ENCODE results near the gene DLGAP4.

Gene DLGAP4

DNA sequence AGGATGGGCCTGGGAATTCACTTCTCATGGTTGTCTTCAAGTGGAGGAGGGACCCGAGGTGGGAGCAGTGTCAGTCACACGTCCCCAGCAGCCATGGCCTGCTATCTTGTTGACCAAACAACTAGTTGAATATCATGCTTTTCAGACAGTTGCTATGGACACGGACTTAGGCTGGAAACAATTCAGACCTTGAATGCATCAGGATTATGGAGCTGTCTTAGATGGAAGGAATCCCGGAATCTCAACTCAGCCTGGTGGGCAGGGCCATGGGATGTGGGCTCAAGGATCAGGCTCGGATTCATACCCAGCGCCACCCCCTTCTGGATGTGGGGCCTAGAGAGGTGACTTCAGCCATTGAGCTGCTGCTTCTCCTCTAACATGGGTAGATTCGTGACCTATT lies 112.6 kb downstream of the DLGAP4 start:
- H3K4me3 ChIP-seq (ENCODE audit: insufficient read depth in 1 of 2, low read depth in 1 of 2, low read length in 2 of 2) = no peak overlapping the region
- H2AFZ ChIP-seq (ENCODE audit: low read depth, low read length) = no peak overlapping the region
- no peak overlapping the region for H3K14ac ChIP-seq (ENCODE audit: low read length in 2 of 2)
- no peak overlapping the region for H2BK15ac ChIP-seq (ENCODE audit: low read depth, poor library complexity, severe bottlenecking)
- H3K23ac ChIP-seq (ENCODE audit: low read length in 2 of 2) = no peak overlapping the region
- H3K9me3 ChIP-seq (ENCODE audit: control insufficient read depth, low read length) = peaks cover 9% of the 10 kb centered on the region
- no peaks in the 10 kb centered on the region for H3K79me1 ChIP-seq (replicated peaks; ENCODE audit: low read length, poor library complexity, severe bottlenecking)
- no peak overlapping the region for H2BK5ac ChIP-seq (ENCODE audit: low read depth, low read length, poor library complexity, severe bottlenecking)
- H4K8ac ChIP-seq (ENCODE audit: low read length) = no peak overlapping the region
- 71% methylated on average over 6 of the region's 7 CpGs for WGBS
- DNase-seq = no peak
- no peak overlapping the region for H3K27ac ChIP-seq (ENCODE audit: low read length, poor library complexity, severe bottlenecking)
- H3K4ac ChIP-seq (ENCODE audit: low read depth in 1 of 2, low read length in 2 of 2) = no peak overlapping the region
- H4K91ac ChIP-seq (ENCODE audit: low read length) = no peak overlapping the region
- H3K4me1 ChIP-seq (ENCODE audit: control insufficient read depth, insufficient read depth, low read depth, low read length) = no peaks in the 10 kb centered on the region
- H2BK12ac ChIP-seq (ENCODE audit: low read length in 2 of 2) = no peak overlapping the region
- H3K18ac ChIP-seq (ENCODE audit: low read depth in 1 of 2, low read length in 2 of 2) = no peak overlapping the region
- no peak overlapping the region for H3K4me2 ChIP-seq (ENCODE audit: low read length, poor library complexity, severe bottlenecking)
- H2AK5ac ChIP-seq (ENCODE audit: low read length, severe bottlenecking) = no peak overlapping the region
- H3K27me3 ChIP-seq (ENCODE audit: control insufficient read depth in 1 of 2, insufficient read depth in 1 of 2, low read length in 2 of 2) = peaks cover 28 to 75% of the 10 kb centered on the region in 2 experiments
- no peak overlapping the region for H3K9ac ChIP-seq (ENCODE audit: low read length)
- H2BK120ac ChIP-seq (ENCODE audit: low read depth, low read length) = no peak overlapping the region
- no peaks in the 10 kb centered on the region for H3K36me3 ChIP-seq (ENCODE audit: control insufficient read depth in 1 of 2, insufficient read depth in 2 of 2, low read depth in 1 of 2, low read length in 2 of 2)

- Histone ChIP-seq H2AK5ac (ENCODE audit: low read length, severe bottlenecking) (no peak overlapping the region), H3K23ac (ENCODE audit: low read length in 2 of 2) (no peak overlapping the region), H3K4ac (ENCODE audit: low read depth in 1 of 2, low read length in 2 of 2) (no peak overlapping the region), H3K79me1 (replicated peaks; ENCODE audit: low read length, poor library complexity, severe bottlenecking) (no peaks in the 10 kb centered on the region), H3K36me3 (ENCODE audit: control insufficient read depth in 1 of 2, insufficient read depth in 2 of 2, low read depth in 1 of 2, low read length in 2 of 2) (no peaks in the 10 kb centered on the region), H3K4me2 (ENCODE audit: low read length, poor library complexity, severe bottlenecking) (no peak overlapping the region), H2BK120ac (ENCODE audit: low read depth, low read length) (no peak overlapping the region), H2BK5ac (ENCODE audit: low read depth, low read length, poor library complexity, severe bottlenecking) (no peak overlapping the region), H3K9ac (ENCODE audit: low read length) (no peak overlapping the region), H3K27me3 (ENCODE audit: control insufficient read depth in 1 of 2, insufficient read depth in 1 of 2, low read length in 2 of 2) (peaks cover 19 to 77% of the 10 kb centered on the region in 2 experiments), H4K8ac (ENCODE audit: low read length) (no peak overlapping the region), H3K4me1 (ENCODE audit: control insufficient read depth, insufficient read depth, low read depth, low read length) (no peaks in the 10 kb centered on the region), H4K91ac (ENCODE audit: low read length) (no peak overlapping the region), H2BK12ac (ENCODE audit: low read length in 2 of 2) (no peak overlapping the region), H3K14ac (ENCODE audit: low read length in 2 of 2) (no peak overlapping the region), H3K18ac (ENCODE audit: low read depth in 1 of 2, low read length in 2 of 2) (no peak overlapping the region), H3K27ac (ENCODE audit: low read length, poor library complexity, severe bottlenecking) (no peak overlapping the region), H2AFZ (ENCODE audit: low read depth, low read length) (no peak overlapping the region), H3K4me3 (ENCODE audit: insufficient read depth in 1 of 2, low read depth in 1 of 2, low read length in 2 of 2) (no peak overlapping the region), H3K9me3 (ENCODE audit: control insufficient read depth, low read length) (peaks cover 9% of the 10 kb centered on the region), H2BK15ac (ENCODE audit: low read depth, poor library complexity, severe bottlenecking) (no peak overlapping the region)
- 83% methylated on average over 12 of the region's 13 CpGs for WGBS
- no peak for DNase-seq
These were observed 115.5 kb downstream of the DLGAP4 start for GRCh38 chr20:36421641-36422040.

DNA sequence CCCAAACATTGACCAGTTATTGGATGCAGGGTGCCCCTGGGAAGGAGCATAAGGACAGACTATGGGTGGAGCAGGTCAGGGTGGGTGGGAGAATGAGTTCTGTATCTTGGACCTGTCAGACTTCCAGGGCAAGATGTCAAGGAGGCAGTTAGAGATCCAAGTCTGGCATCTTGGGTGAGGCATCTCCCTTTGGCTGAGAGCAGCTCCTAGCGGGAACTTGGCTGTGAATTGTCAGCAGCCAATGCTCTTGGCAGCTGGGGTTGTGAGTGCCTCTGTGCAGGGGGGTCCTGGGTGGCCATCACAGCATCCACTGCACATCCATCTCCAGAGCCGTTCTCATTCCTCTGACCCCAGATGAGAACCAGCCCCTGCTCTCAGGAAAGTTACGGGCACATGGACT lies 118.2 kb downstream of the DLGAP4 start:
- Histone ChIP-seq H3K4me1 (ENCODE audit: control insufficient read depth, insufficient read depth, low read depth, low read length) (no peaks in the 10 kb centered on the region), H3K9ac (ENCODE audit: low read length) (no peak overlapping the region), H3K4ac (ENCODE audit: low read depth in 1 of 2, low read length in 2 of 2) (no peak overlapping the region), H3K27me3 (ENCODE audit: control insufficient read depth in 1 of 2, insufficient read depth in 1 of 2, low read length in 2 of 2) (peaks cover 14 to 69% of the 10 kb centered on the region in 2 experiments), H3K4me3 (ENCODE audit: insufficient read depth in 1 of 2, low read depth in 1 of 2, low read length in 2 of 2) (no peak overlapping the region), H3K79me1 (replicated peaks; ENCODE audit: low read length, poor library complexity, severe bottlenecking) (no peaks in the 10 kb centered on the region), H3K4me2 (ENCODE audit: low read length, poor library complexity, severe bottlenecking) (no peak overlapping the region), H2BK12ac (ENCODE audit: low read length in 2 of 2) (no peak overlapping the region), H2AK5ac (ENCODE audit: low read length, severe bottlenecking) (no peak overlapping the region), H3K14ac (ENCODE audit: low read length in 2 of 2) (no peak overlapping the region), H3K36me3 (ENCODE audit: control insufficient read depth in 1 of 2, insufficient read depth in 2 of 2, low read depth in 1 of 2, low read length in 2 of 2) (no peaks in the 10 kb centered on the region), H3K18ac (ENCODE audit: low read depth in 1 of 2, low read length in 2 of 2) (no peak overlapping the region), H4K8ac (ENCODE audit: low read length) (no peak overlapping the region), H2BK120ac (ENCODE audit: low read depth, low read length) (no peak overlapping the region), H2BK5ac (ENCODE audit: low read depth, low read length, poor library complexity, severe bottlenecking) (no peak overlapping the region), H4K91ac (ENCODE audit: low read length) (no peak overlapping the region), H3K27ac (ENCODE audit: low read length, poor library complexity, severe bottlenecking) (no peak overlapping the region), H2BK15ac (ENCODE audit: low read depth, poor library complexity, severe bottlenecking) (no peak overlapping the region), H2AFZ (ENCODE audit: low read depth, low read length) (no peak overlapping the region), H3K23ac (ENCODE audit: low read length in 2 of 2) (no peak overlapping the region), H3K9me3 (ENCODE audit: control insufficient read depth, low read length) (peaks cover 9% of the 10 kb centered on the region)
- no peak for DNase-seq
- 100% methylated on average over 1 of the region's 3 CpGs for WGBS

- Histone ChIP-seq H3K79me1 (replicated peaks; ENCODE audit: low read length, poor library complexity, severe bottlenecking) (no peaks in the 10 kb centered on the region), H4K91ac (ENCODE audit: low read length) (no peak overlapping the region), H4K8ac (ENCODE audit: low read length) (no peak overlapping the region), H3K4me2 (ENCODE audit: low read length, poor library complexity, severe bottlenecking) (no peak overlapping the region), H2BK120ac (ENCODE audit: low read depth, low read length) (no peak overlapping the region), H2BK5ac (ENCODE audit: low read depth, low read length, poor library complexity, severe bottlenecking) (no peak overlapping the region), H3K4me1 (ENCODE audit: control insufficient read depth, insufficient read depth, low read depth, low read length) (no peaks in the 10 kb centered on the region), H3K27me3 (ENCODE audit: control insufficient read depth in 1 of 2, insufficient read depth in 1 of 2, low read length in 2 of 2) (peaks cover 14 to 66% of the 10 kb centered on the region in 2 experiments), H2BK15ac (ENCODE audit: low read depth, poor library complexity, severe bottlenecking) (no peak overlapping the region), H3K14ac (ENCODE audit: low read length in 2 of 2) (no peak overlapping the region), H3K18ac (ENCODE audit: low read depth in 1 of 2, low read length in 2 of 2) (no peak overlapping the region), H3K9ac (ENCODE audit: low read length) (no peak overlapping the region), H3K27ac (ENCODE audit: low read length, poor library complexity, severe bottlenecking) (no peak overlapping the region), H3K23ac (ENCODE audit: low read length in 2 of 2) (no peak overlapping the region), H3K4ac (ENCODE audit: low read depth in 1 of 2, low read length in 2 of 2) (no peak overlapping the region), H2BK12ac (ENCODE audit: low read length in 2 of 2) (no peak overlapping the region), H2AK5ac (ENCODE audit: low read length, severe bottlenecking) (no peak overlapping the region), H3K4me3 (ENCODE audit: insufficient read depth in 1 of 2, low read depth in 1 of 2, low read length in 2 of 2) (no peak overlapping the region), H3K36me3 (ENCODE audit: control insufficient read depth in 1 of 2, insufficient read depth in 2 of 2, low read depth in 1 of 2, low read length in 2 of 2) (no peaks in the 10 kb centered on the region), H2AFZ (ENCODE audit: low read depth, low read length) (no peak overlapping the region), H3K9me3 (ENCODE audit: control insufficient read depth, low read length) (peaks cover under 1% of the 10 kb centered on the region)
- DNase-seq = no peak
- 78% methylated on average over 4 of the region's 4 CpGs for WGBS
These were observed 119.0 kb downstream of the DLGAP4 start for GRCh38 chr20:36425166-36425565.
